GM18498 (cell line): Measurements from ENCODE around the gene FBXO34.

ENCODE experiments used
- ATAC-seq: cut with Tn5 transposase; IDR thresholded peaks from one replicate; pipeline ENCODE4 v1.9.1; 2021; ENCODE audit warnings: mild to moderate bottlenecking, moderate library complexity; ENCODE audit not compliant: unreplicated experiment

FBXO34 gene

GRCh38 chr14:55270832-55271571, at the start of gene FBXO34:
TSS of gene FBXO34 (plus strand) at chr14:55271421. CDS start at chr14:55350391, 78,970 bp downstream.
- peak; percentile 87 for ATAC-seq

GRCh38 chr14:55221968-55222367, 49.3 kb upstream of the FBXO34 start:
- ATAC-seq, result no peak

- ATAC-seq, result no peak
These were observed 47.9 kb upstream of the FBXO34 start for GRCh38 chr14:55223364-55223763.

GRCh38 chr14:55228261-55228660, 43.0 kb upstream of the FBXO34 start:
- ATAC-seq, result no peak

- ATAC-seq, result no peak
These were observed 37.6 kb upstream of the FBXO34 start for GRCh38 chr14:55233591-55233990.

GRCh38 chr14:55238019-55238680, 33.1 kb upstream of the FBXO34 start:
- ATAC-seq, result no peak

- no peak for ATAC-seq
These were observed 31.9 kb upstream of the FBXO34 start for GRCh38 chr14:55239320-55239719.

GRCh38 chr14:55240526-55241178, 30.6 kb upstream of the FBXO34 start:
- ATAC-seq, result no peak

GRCh38 chr14:55241673-55242072, 29.5 kb upstream of the FBXO34 start:
- no peak for ATAC-seq

GRCh38 chr14:55243386-55243785, 27.8 kb upstream of the FBXO34 start:
- ATAC-seq, result no peak

- ATAC-seq, result no peak
These were observed 27.4 kb upstream of the FBXO34 start for GRCh38 chr14:55243813-55244212.

GRCh38 chr14:55245657-55246268, 25.5 kb upstream of the FBXO34 start:
- peak; percentile 46 for ATAC-seq

- ATAC-seq, result no peak
These were observed 22.8 kb upstream of the FBXO34 start for GRCh38 chr14:55248411-55248810.

- ATAC-seq, result no peak
These were observed 21.8 kb upstream of the FBXO34 start for GRCh38 chr14:55249423-55249822.

- no peak for ATAC-seq
These were observed 17.9 kb upstream of the FBXO34 start for GRCh38 chr14:55253276-55253675.

GRCh38 chr14:55254581-55254980, 16.6 kb upstream of the FBXO34 start:
- no peak for ATAC-seq

- ATAC-seq, result no peak
These were observed 15.2 kb upstream of the FBXO34 start for GRCh38 chr14:55255979-55256378.

GRCh38 chr14:55256586-55256985, 14.6 kb upstream of the FBXO34 start:
- no peak for ATAC-seq

GRCh38 chr14:55265197-55265596, 6.0 kb upstream of the FBXO34 start:
- ATAC-seq, result no peak

- ATAC-seq, result no peak
These were observed 3.4 kb upstream of the FBXO34 start for GRCh38 chr14:55267820-55268219.

- ATAC-seq, result peak; percentile 39
These were observed 514 bp downstream of the FBXO34 start for GRCh38 chr14:55271572-55272298.
